Heart left ventricle (tissue), 16 donors: ENCODE data around the gene TFB1M. TPM values are rescaled to one million over a fixed set of nuclear protein-coding genes. Genes with fewer than 3 reads are reported as not detected.

Experiments
- ATAC-seq, 4 donors: fragments of 200-7000 bp; cut with Tn5 transposase; one replicate each; pipeline ENCODE4 v1.9.1; 2020 to 2022; ENCODE audit warnings: moderate library complexity in 4 of 4, mild to moderate bottlenecking in 3 of 4, moderate number of reproducible peaks in 1 of 4
- DNase-seq, 5 donors: peaks; one replicate each; pipeline ENCODE4 v3.0.0-alpha.2; 2020
- H3K27ac ChIP-seq, 12 donors: fragments of 200-600 bp; sonication (generic) in 4 of 12; one replicate each; pipeline versions ENCODE4 v1.5.0 to v1.8.0; 2016 to 2022; ENCODE audit warnings: mild to moderate bottlenecking in 2 of 12
- H3K27me3 ChIP-seq, 9 donors: fragments of 200-600 bp; sonication (generic) in 2 of 9; one replicate each; pipeline versions ENCODE4 v1.5.1 to v1.8.0; 2016 to 2022; ENCODE audit warnings: mild to moderate bottlenecking in 3 of 9
- H3K36me3 ChIP-seq, 9 donors: fragments of 200-600 bp; sonication (generic) in 2 of 9; one replicate each; pipeline versions ENCODE4 v1.5.0 to v1.8.0; 2018 to 2022; ENCODE audit warnings: mild to moderate bottlenecking in 2 of 9
- H3K4me1 ChIP-seq, 12 donors: fragments of 200-600 bp; sonication (generic) in 4 of 12; one replicate each; pipeline versions ENCODE4 v1.5.0 to v1.8.0; 2016 to 2022; ENCODE audit warnings: mild to moderate bottlenecking in 3 of 12
- H3K4me3 ChIP-seq, 12 donors: fragments of 200-600 bp; sonication (generic) in 4 of 12; one replicate each; pipeline versions ENCODE4 v1.5.0 to v1.8.0; 2017 to 2022; ENCODE audit warnings: mild to moderate bottlenecking in 9 of 12, moderate library complexity in 4 of 12
- H3K9me3 ChIP-seq, 12 donors: fragments of 200-600 bp; sonication (generic) in 4 of 12; one replicate each; pipeline versions ENCODE4 v1.5.0 to v1.8.0; 2016 to 2022; ENCODE audit warnings: mild to moderate bottlenecking in 1 of 12
- POLR2A ChIP-seq, 2 donors: fragments of 450-650 bp; IDR thresholded peaks; one replicate each; pipeline ENCODE4 v1.6.1; 2017; ENCODE audit warnings: antibody characterized with exemption in 2 of 2, mild to moderate bottlenecking in 2 of 2, moderate library complexity in 2 of 2
- WGBS, 4 donors: extraction: QIAGEN DNeasy Blood & Tissue Kit in 2 of 4; methylation state at CpG; one replicate each; pipeline versions ENCODE4 v1.1.5 to v1.1.7; 2013 to 2018; 5-methylcytosine and 5-hydroxymethylcytosine counted together
- intact Hi-C, 10 donors: fragments of 100-400 bp; cut with DNase I; formaldehyde crosslinking; loops; one replicate each; pipeline versions ENCODE4 v1.11.1 to v1.14.2; 2022
- polyA plus RNA-seq, 2 donors: library from polyadenylated mRNA; stranded (reverse); fragments of 200-250 nt; gene quantifications; one replicate each; pipeline ENCODE4 v1.2.3, GENCODE V29; 2013
- total RNA-seq, 9 donors: library from RNA; depleted of rRNA in 2 of 9; stranded (reverse); fragments of >200 nt in 2 of 9; fragmentation: NEBNext Ultra II Directional in 3 of 9; extraction: Animal tissue kit (Norgen Biotek cat#: 25700) in 3 of 9; gene quantifications; one replicate each; pipeline versions ENCODE4 v1.1.0 to v1.2.4, GENCODE V29; 2016 to 2023
- TF ChIP-seq, protein P1 (sequence below), 12 donors: fragments of 200-600 bp; sonication (generic) in 4 of 12; IDR thresholded peaks; one replicate each; pipeline versions ENCODE4 v1.5.0 to v1.8.0; 2018 to 2022; ENCODE audit warnings: antibody characterized with exemption in 12 of 12, mild to moderate bottlenecking in 5 of 12
- donor health status: ischemic (EF 13 %, LVEDD 7.1; RV severe dilation, severe dysfunction).
- donor health status: healthy with polysubstance abuse.
- donor health status: DM: no; HTN: yes; CAD: no.
- donor health status: DM: no; HTN: no; CAD: no.
- donor health status: ischemic (EF 25% LVEDD 6.9; RV normal size, moderate dysfunction).
- donor health status: ischemic (EF 25% LVEDD 5.7; RV mildly dilated, moderate dysfunction).
- donor health status: healthy.
- donor health status: DM: yes; HTN: yes; CAD: no.
- donor health status: ischemic (EF 35%, LVEDD 5.7; RV mildly dilated, moderate dysfunction).
- donor health status: nonischemic (EF 11% LVEDD 7.7; RV severe dilation, severe dysfunction).
- donor health status: DM: yes; HTN: yes; CAD: no.
- donor health status: PGD.
- donor health status: ischemic (EF 29% LVEDD 5.4; RV normal size, mild dysfunction).
- donor health status: nonischemic (EF 23%, LVEDD 6.1; RV moderate dilation, normal function).

Gene TFB1M
- total and polyA plus RNA-seq, 11 donors, result 11.4 to 24.5 (median 17.6) TPM

DNA sequence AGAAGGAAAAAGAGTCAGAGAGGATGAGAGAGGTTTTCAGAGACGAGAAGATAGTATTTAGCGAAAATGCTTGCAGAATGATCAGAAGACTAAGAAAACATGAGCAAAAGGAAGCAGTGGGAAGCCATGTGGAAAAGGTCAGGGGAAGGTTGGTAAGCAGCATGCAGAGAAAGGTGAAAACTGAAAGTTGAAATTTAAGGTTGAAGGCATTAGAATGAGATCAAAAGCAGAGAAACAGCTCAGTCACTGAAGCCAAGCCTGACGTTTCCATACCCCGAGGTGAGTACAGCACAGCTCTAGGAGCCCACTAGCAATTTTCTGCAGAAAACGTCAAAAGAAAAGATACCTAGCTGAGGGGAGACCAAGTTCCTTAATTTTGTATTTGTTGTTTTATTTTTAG lies 19.1 kb upstream of the TFB1M start:
- Histone ChIP-seq H3K4me3 (no peak overlapping the region), H3K9me3 (peaks cover 0 to 19% (median 0%) of the 10 kb centered on the region in 12 donors), H3K27ac (no peak overlapping the region), H3K36me3 (no peaks in the 10 kb centered on the region), H3K4me1 (no peaks in the 10 kb centered on the region), H3K27me3 (no peaks in the 10 kb centered on the region)
- no peak for ATAC-seq
- no peak for DNase-seq
- WGBS, 4 donors, result 69 to 73% (median 72%) methylated on average over 5 of the region's 5 CpGs
- intact Hi-C loops, result no loop called here
- TF ChIP-seq, protein P1, sequence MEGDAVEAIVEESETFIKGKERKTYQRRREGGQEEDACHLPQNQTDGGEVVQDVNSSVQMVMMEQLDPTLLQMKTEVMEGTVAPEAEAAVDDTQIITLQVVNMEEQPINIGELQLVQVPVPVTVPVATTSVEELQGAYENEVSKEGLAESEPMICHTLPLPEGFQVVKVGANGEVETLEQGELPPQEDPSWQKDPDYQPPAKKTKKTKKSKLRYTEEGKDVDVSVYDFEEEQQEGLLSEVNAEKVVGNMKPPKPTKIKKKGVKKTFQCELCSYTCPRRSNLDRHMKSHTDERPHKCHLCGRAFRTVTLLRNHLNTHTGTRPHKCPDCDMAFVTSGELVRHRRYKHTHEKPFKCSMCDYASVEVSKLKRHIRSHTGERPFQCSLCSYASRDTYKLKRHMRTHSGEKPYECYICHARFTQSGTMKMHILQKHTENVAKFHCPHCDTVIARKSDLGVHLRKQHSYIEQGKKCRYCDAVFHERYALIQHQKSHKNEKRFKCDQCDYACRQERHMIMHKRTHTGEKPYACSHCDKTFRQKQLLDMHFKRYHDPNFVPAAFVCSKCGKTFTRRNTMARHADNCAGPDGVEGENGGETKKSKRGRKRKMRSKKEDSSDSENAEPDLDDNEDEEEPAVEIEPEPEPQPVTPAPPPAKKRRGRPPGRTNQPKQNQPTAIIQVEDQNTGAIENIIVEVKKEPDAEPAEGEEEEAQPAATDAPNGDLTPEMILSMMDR (IDR thresholded peaks at IDR 0.05), result no peak
- no peak for TF ChIP-seq POLR2A (IDR thresholded peaks at IDR 0.05)

DNA sequence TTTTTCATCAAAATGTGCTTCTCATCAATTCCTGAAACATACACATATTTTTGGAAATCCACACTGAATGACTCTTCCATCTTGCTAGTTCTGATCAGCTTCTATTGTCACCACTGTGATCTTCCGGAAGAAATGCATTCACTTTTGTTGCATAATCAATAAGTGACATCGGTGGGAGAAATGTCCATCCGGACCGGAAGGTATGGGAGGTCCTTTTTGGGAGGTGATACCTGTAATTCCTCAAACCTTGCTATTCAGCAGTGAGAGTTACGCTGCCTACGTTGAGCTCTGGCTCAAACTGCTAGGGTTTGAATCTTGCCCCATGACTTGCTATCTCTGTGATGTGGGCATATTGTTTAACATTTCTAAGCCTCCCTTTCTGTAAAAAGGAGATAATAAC lies 16.6 kb upstream of the TFB1M start:
- no peaks in the 10 kb centered on the region for H3K4me1 ChIP-seq
- no peak overlapping the region for H3K4me3 ChIP-seq
- H3K27ac ChIP-seq, result no peak overlapping the region
- H3K9me3 ChIP-seq, result peaks cover 0 to 10% (median 0%) of the 10 kb centered on the region in 12 donors
- TF ChIP-seq POLR2A (IDR thresholded peaks at IDR 0.05), result no peak
- TF ChIP-seq, protein P1 (IDR thresholded peaks at IDR 0.05), result no peak
- no peaks in the 10 kb centered on the region for H3K27me3 ChIP-seq
- H3K36me3 ChIP-seq, result no peaks in the 10 kb centered on the region
- 90 to 97% (median 94%) methylated on average over 6 of the region's 6 CpGs for WGBS, 4 donors
- ATAC-seq, result no peak
- intact Hi-C loops, result loop anchor here in 1 of 10 donors (2.0 kb wide), 1 partner anchor 200 kb away; no protein-coding TSS in a partner anchor
- DNase-seq, result no peak

DNA sequence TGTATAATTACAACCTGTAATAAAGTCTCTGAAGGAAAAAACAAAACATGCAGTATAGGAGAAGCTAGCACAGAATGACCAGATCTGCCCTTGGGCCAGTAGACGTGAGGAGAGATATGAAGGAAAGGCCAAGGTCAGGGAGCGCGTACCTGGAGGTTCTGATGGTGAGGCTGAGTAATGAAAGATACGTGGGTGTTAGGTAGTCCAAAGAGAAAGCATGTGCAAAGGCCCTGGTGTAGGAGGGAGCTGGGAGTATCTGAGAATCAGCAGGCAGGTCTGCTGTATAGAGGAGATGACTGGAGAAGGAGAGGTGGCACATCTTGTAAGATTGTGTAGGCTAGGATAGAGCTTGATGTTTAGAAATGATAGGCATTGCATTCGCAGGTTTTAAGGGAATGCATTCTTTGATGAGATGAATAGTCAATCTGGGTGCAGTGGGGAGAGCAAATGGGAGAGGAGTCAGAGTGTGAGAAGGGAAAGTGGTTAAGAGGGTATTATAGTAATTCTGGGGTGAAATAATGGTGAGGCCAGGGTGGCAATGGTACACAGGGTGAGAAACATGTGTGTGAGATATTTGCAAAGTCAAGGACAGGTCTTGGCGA lies 15.9 kb upstream of the TFB1M start:
- Histone ChIP-seq H3K4me1 (no peaks in the 10 kb centered on the region), H3K9me3 (peaks cover 0 to 3% (median 0%) of the 10 kb centered on the region in 12 donors), H3K4me3 (no peak overlapping the region), H3K27ac (no peak overlapping the region), H3K36me3 (no peaks in the 10 kb centered on the region), H3K27me3 (no peaks in the 10 kb centered on the region)
- intact Hi-C loops, result loop anchor here in 1 of 10 donors (2.0 kb wide), 1 partner anchor 201 kb away; no protein-coding TSS in a partner anchor
- WGBS, 4 donors, result 92 to 95% (median 94%) methylated on average over 6 of the region's 6 CpGs
- DNase-seq, result no peak
- TF ChIP-seq, protein P1 (IDR thresholded peaks at IDR 0.05), result no peak
- TF ChIP-seq POLR2A (IDR thresholded peaks at IDR 0.05), result no peak
- ATAC-seq, result no peak

DNA sequence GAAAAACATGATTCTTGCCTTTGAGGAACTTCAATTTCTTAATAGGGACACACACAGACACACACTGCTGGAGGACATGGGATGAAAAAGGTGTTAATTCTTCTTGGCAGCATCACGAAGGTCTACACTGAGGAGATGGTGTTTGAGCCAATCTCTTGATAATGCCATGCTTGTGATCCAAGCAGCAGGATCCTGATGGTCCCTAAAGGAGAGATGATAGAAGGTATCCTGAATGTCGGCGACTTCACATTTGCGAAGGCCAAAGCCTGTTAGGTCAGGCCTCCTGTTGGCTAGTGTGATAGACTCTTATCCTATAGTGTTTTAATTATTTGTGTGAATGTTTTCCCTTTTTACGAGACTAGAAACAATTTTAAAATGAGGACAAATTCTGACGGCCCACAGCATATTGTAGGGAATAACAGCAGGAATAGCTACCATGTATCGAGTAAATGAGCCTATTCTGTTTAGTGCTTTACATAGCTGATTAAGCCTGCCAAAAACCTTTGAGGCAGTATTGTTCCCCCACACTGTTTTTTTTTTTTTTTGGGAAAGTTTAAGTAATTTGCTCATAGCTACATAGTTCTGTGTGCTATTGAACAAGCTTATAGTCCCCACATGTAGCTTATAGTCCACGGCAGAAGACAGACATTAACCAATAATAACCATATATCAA lies 15.3 kb upstream of the TFB1M start:
- Histone ChIP-seq H3K36me3 (no peaks in the 10 kb centered on the region), H3K4me1 (no peaks in the 10 kb centered on the region), H3K9me3 (no peaks in the 10 kb centered on the region), H3K27me3 (no peaks in the 10 kb centered on the region), H3K27ac (no peak overlapping the region), H3K4me3 (no peak overlapping the region)
- 90 to 97% (median 96%) methylated on average over 8 of the region's 8 CpGs for WGBS, 4 donors
- DNase-seq (no peak), ATAC-seq (no peak)
- intact Hi-C loops, result loop anchor here in 9 of 10 donors (1.0 to 10.0 kb wide), 8 partner anchors 165 to 1855 kb away; no protein-coding TSS in a partner anchor
- TF ChIP-seq, protein P1 (IDR thresholded peaks at IDR 0.05), result no peak
- no peak for TF ChIP-seq POLR2A (IDR thresholded peaks at IDR 0.05)
